GM06990 (cell line): ENCODE results near the gene PCYT1A.

ENCODE experiments used
- DNase-seq: peaks from one replicate; pipeline ENCODE4 v3.0.0-alpha.2; 2011; ENCODE audit not compliant: insufficient read length; ENCODE audit errors: extremely low read depth
- H3K27me3 ChIP-seq: replicated peaks from 2 replicates; pipeline ENCODE4 v1.6.0; 2011; ENCODE audit warnings: low read length; ENCODE audit not compliant: control insufficient read depth, insufficient read depth
- H3K36me3 ChIP-seq: 2 replicates; pipeline ENCODE4 v1.5.1; 2011; ENCODE audit warnings: low read length; ENCODE audit not compliant: control insufficient read depth, insufficient read depth
- H3K4me3 ChIP-seq: replicated peaks from 2 replicates; pipeline ENCODE4 v1.5.1; 2011; ENCODE audit warnings: low read depth, mild to moderate bottlenecking, control low read depth, low read length
- CTCF ChIP-seq: IDR thresholded peaks from 2 replicates; pipeline ENCODE4 v1.5.1; 2011; ENCODE audit warnings: low read length, control low read depth, mild to moderate bottlenecking, inconsistent platforms; ENCODE audit not compliant: insufficient read depth, poor library complexity, severe bottlenecking

PCYT1A gene

GRCh38 chr3:196198081-196198675, 89.3 kb downstream of the PCYT1A start:
- Histone ChIP-seq H3K36me3 (no peaks in the 10 kb centered on the region), H3K27me3 (no peaks in the 10 kb centered on the region), H3K4me3 (no peak overlapping the region)
- TF ChIP-seq CTCF, result no peak
- no peak for DNase-seq

- Histone ChIP-seq H3K27me3 (no peaks in the 10 kb centered on the region), H3K36me3 (no peaks in the 10 kb centered on the region), H3K4me3 (no peak overlapping the region)
- DNase-seq, result no peak
- no peak for TF ChIP-seq CTCF
Observed at GRCh38 chr3:196197524-196197923, 90.0 kb downstream of the PCYT1A start.

- Histone ChIP-seq H3K27me3 (no peaks in the 10 kb centered on the region), H3K36me3 (no peaks in the 10 kb centered on the region), H3K4me3 (no peak overlapping the region)
- TF ChIP-seq CTCF, result no peak
- DNase-seq, result no peak
Observed at GRCh38 chr3:196195664-196196265, 91.8 kb downstream of the PCYT1A start.

GRCh38 chr3:196194542-196194915, 93.0 kb downstream of the PCYT1A start:
- Histone ChIP-seq H3K4me3 (no peak overlapping the region), H3K36me3 (no peaks in the 10 kb centered on the region), H3K27me3 (no peaks in the 10 kb centered on the region)
- no peak for TF ChIP-seq CTCF
- DNase-seq, result no peak

- Histone ChIP-seq H3K27me3 (no peaks in the 10 kb centered on the region), H3K4me3 (no peak overlapping the region), H3K36me3 (no peaks in the 10 kb centered on the region)
- TF ChIP-seq CTCF, result no peak
- no peak for DNase-seq
Observed at GRCh38 chr3:196193736-196194541, 93.6 kb downstream of the PCYT1A start.
